HUES6 (cell line): Measurements from ENCODE around the gene NLRP1.
"Not testable (repeated sequence)": the region's sequence is repeated elsewhere in the genome, so short reads cannot be mapped to it uniquely, and the experiment has no call there.

Experiments
- H3K27ac ChIP-seq: 2 replicates; pipeline ENCODE4 v1.7.0; 2013; ENCODE audit warnings: low read depth, mild to moderate bottlenecking, low read length, inconsistent platforms
- H3K27me3 ChIP-seq: 2 replicates; pipeline ENCODE4 v1.6.1; 2013; ENCODE audit warnings: low read length; ENCODE audit not compliant: control insufficient read depth, insufficient read depth
- H3K36me3 ChIP-seq: 2 replicates; pipeline ENCODE4 v1.6.1; 2013; ENCODE audit warnings: low read length; ENCODE audit not compliant: control insufficient read depth, insufficient read depth
- H3K4me1 ChIP-seq: 2 replicates; pipeline ENCODE4 v1.6.1; 2013; ENCODE audit warnings: low read length; ENCODE audit not compliant: control insufficient read depth, insufficient read depth
- H3K4me3 ChIP-seq: 2 replicates; pipeline ENCODE4 v1.5.1; 2013; ENCODE audit warnings: low read depth, low read length
- H3K9ac ChIP-seq: one replicate; pipeline ENCODE4 v1.6.1; 2013; ENCODE audit warnings: mild to moderate bottlenecking, low read length
- H3K9me3 ChIP-seq: 2 replicates; pipeline ENCODE4 v1.6.1; 2013; ENCODE audit warnings: low read depth, low read length; ENCODE audit not compliant: control insufficient read depth, insufficient read depth

The NLRP1 gene

DNA sequence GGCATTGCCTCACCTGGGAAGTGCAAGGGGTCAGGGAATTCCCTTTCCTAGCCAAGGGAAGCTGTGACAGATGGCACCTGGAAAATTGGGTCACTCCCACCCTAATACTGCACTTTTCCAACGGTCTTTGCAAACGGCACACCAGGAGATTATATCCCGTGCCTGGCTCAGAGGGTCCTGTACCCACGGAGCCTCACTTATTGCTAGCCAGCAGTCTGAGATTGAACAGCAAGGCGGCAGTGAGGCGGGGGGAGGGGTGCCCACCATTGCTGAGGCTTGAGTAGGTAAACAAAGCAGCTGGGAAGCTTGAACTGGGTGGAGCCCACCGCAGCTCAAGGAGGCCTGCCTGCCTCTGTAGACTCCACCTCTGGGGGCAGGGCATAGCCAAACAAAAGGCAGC, 11.3 kb downstream of the NLRP1 start:
- H3K36me3 ChIP-seq, H3K27ac ChIP-seq, H3K4me3 ChIP-seq, H3K9ac ChIP-seq, H3K27me3 ChIP-seq, H3K4me1 ChIP-seq: not testable (repeated sequence)
- H3K9me3 ChIP-seq, result peaks cover 18% of the 10 kb centered on the region

- H3K36me3 ChIP-seq, result no peaks in the 10 kb centered on the region
- no peaks in the 10 kb centered on the region for H3K4me1 ChIP-seq
- no peak overlapping the region for H3K9ac ChIP-seq
- no peak overlapping the region for H3K4me3 ChIP-seq
- no peak overlapping the region for H3K27ac ChIP-seq
- peaks cover 18% of the 10 kb centered on the region for H3K9me3 ChIP-seq
- no peaks in the 10 kb centered on the region for H3K27me3 ChIP-seq
Observed at GRCh38 chr17:5571281-5571680, 13.0 kb downstream of the NLRP1 start.

GRCh38 chr17:5565808-5566207, 18.5 kb downstream of the NLRP1 start:
- no peak overlapping the region for H3K4me3 ChIP-seq

GRCh38 chr17:5563456-5563855, 20.9 kb downstream of the NLRP1 start:
- H3K9ac ChIP-seq, result no peak overlapping the region
- no peaks in the 10 kb centered on the region for H3K4me1 ChIP-seq
- no peaks in the 10 kb centered on the region for H3K9me3 ChIP-seq
- H3K36me3 ChIP-seq, result no peaks in the 10 kb centered on the region
- no peaks in the 10 kb centered on the region for H3K27me3 ChIP-seq
- H3K4me3 ChIP-seq, result no peak overlapping the region
- no peak overlapping the region for H3K27ac ChIP-seq

More at GRCh38 chr17:5565808-5566207, 18.5 kb downstream of the NLRP1 start:
- no peaks in the 10 kb centered on the region for H3K36me3 ChIP-seq
- H3K9me3 ChIP-seq, result no peaks in the 10 kb centered on the region; the same call in 1 of the 2 replicates
- H3K27ac ChIP-seq, result no peak overlapping the region
- H3K9ac ChIP-seq, result no peak overlapping the region
- no peaks in the 10 kb centered on the region for H3K27me3 ChIP-seq
- no peaks in the 10 kb centered on the region for H3K4me1 ChIP-seq

- no peak overlapping the region for H3K4me3 ChIP-seq
- no peaks in the 10 kb centered on the region for H3K36me3 ChIP-seq
- H3K9ac ChIP-seq, result no peak overlapping the region
- H3K27me3 ChIP-seq, result no peaks in the 10 kb centered on the region
- no peak overlapping the region for H3K27ac ChIP-seq
- no peaks in the 10 kb centered on the region for H3K9me3 ChIP-seq
- no peaks in the 10 kb centered on the region for H3K4me1 ChIP-seq
Observed at GRCh38 chr17:5562661-5563360, 21.5 kb downstream of the NLRP1 start.

DNA sequence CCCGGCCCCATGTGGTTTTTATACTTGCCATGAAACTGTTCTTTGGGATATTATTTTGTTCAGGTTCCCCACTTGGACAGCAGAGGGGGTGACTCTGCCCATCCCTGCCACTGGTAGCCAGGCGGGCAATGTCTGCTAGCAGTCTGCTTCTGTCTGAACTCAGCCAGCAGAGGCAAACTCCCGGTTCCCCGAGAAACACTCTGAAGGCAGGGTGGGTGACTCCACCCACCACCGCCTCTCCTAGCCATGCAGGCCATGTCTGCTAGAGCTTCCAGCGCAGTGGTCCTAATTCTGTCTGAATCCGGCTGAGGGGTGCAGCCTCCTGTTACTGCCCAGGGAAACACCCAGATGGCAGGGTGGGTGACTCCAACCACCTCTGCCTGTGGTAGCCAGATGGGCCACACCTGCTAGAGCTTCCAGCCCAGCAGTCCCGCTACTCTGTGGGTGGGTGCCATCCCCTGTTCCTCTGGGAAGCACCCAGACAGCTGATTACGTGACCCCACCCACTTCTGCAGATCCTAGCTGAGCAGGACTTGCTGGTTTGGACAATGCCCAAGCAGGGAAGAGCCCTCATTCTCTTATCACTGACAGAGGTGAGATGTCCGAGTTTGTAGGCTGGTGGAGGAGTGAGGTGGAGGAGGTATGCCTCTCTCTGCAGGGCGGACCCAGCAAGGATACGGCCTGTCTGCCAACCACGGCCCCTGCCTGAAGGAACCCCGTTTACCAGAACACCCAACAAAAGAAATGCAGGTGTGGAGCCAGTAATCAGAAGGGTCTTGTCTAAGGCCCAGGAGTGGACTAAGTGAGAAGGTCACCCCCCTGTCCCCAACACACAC, 22.4 kb downstream of the NLRP1 start:
- no peaks in the 10 kb centered on the region for H3K4me1 ChIP-seq
- H3K4me3 ChIP-seq, result no peak overlapping the region
- no peaks in the 10 kb centered on the region for H3K9me3 ChIP-seq
- no peak overlapping the region for H3K9ac ChIP-seq
- H3K27ac ChIP-seq, result no peak overlapping the region
- H3K27me3 ChIP-seq, result no peaks in the 10 kb centered on the region
- H3K36me3 ChIP-seq, result no peaks in the 10 kb centered on the region

GRCh38 chr17:5560361-5560988, 23.8 kb downstream of the NLRP1 start:
- Histone ChIP-seq H3K4me3 (no peak overlapping the region), H3K9me3 (no peaks in the 10 kb centered on the region), H3K27me3 (no peaks in the 10 kb centered on the region), H3K9ac (no peak overlapping the region), H3K27ac (no peak overlapping the region), H3K36me3 (no peaks in the 10 kb centered on the region), H3K4me1 (no peaks in the 10 kb centered on the region)

GRCh38 chr17:5558815-5559785, 25.2 kb downstream of the NLRP1 start:
- no peaks in the 10 kb centered on the region for H3K9me3 ChIP-seq
- H3K27me3 ChIP-seq, result no peaks in the 10 kb centered on the region
- H3K4me1 ChIP-seq, result no peaks in the 10 kb centered on the region
- no peaks in the 10 kb centered on the region for H3K36me3 ChIP-seq
- no peak overlapping the region for H3K9ac ChIP-seq
- H3K27ac ChIP-seq, result no peak overlapping the region
- H3K4me3 ChIP-seq, result no peak overlapping the region

DNA sequence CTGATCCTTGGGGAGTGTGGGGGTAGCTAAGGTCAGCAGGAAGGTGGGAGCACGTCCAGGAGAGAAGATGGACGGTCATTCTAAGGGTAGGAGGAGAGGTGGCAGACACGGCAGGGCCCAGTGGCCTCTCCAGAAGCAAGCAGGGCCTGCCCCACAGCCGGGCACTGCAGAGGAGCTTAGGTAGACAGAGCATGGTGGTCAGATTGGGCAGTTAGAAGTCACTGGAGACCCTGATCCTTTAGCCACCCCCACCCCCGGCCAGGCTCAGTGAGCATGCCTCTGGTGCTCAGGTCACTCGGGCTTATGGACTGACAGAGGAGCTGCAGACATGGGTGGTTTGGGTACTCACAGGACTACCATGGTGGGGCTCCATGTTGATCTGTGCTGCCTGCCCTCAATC, 26.3 kb downstream of the NLRP1 start:
- Histone ChIP-seq H3K9me3 (no peaks in the 10 kb centered on the region), H3K36me3 (no peaks in the 10 kb centered on the region), H3K4me1 (no peaks in the 10 kb centered on the region), H3K27ac (no peak overlapping the region), H3K27me3 (no peaks in the 10 kb centered on the region), H3K4me3 (no peak overlapping the region), H3K9ac (no peak overlapping the region)

GRCh38 chr17:5557485-5557884, 26.8 kb downstream of the NLRP1 start:
- Histone ChIP-seq H3K4me1 (no peaks in the 10 kb centered on the region), H3K27me3 (no peaks in the 10 kb centered on the region)

More at GRCh38 chr17:5557485-5557884, 26.8 kb downstream of the NLRP1 start:
- H3K4me3 ChIP-seq, result no peak overlapping the region
- no peaks in the 10 kb centered on the region for H3K36me3 ChIP-seq
- no peaks in the 10 kb centered on the region for H3K9me3 ChIP-seq
- H3K9ac ChIP-seq, result no peak overlapping the region
- H3K27ac ChIP-seq, result no peak overlapping the region
